ENCODE measurements around the gene RNF126. TPM values are rescaled to one million over a fixed set of nuclear protein-coding genes. Genes with fewer than 3 reads are reported as not detected.
A peak's percentile ranks its signal among the peaks of the same experiment; 100 is the strongest.

The RNF126 gene
- total RNA-seq, 4 donors from 2014 or later = 40.1 to 87.7 (median 47.7) TPM

GRCh38 chr19:694481-695351, 31.7 kb upstream of the RNF126 start:
- TF ChIP-seq CTCF (IDR thresholded peaks at IDR 0.05) = no peak
- DNase-seq (ENCODE audit: low spot score) (no peak), ATAC-seq (ENCODE audit: low FRiP score) (peak; percentile 24)

GRCh38 chr19:690203-690602, 27.2 kb upstream of the RNF126 start:
- TF ChIP-seq CTCF (IDR thresholded peaks at IDR 0.05) = no peak
- DNase-seq (ENCODE audit: low spot score) (no peak), ATAC-seq (ENCODE audit: low FRiP score) (no peak)

GRCh38 chr19:688992-689391, 26.0 kb upstream of the RNF126 start:
- no peak for ATAC-seq (ENCODE audit: low FRiP score)
- DNase-seq (ENCODE audit: low spot score) = no peak
- no peak for TF ChIP-seq CTCF (IDR thresholded peaks at IDR 0.05)

- DNase-seq (ENCODE audit: low spot score) (no peak), ATAC-seq (ENCODE audit: low FRiP score) (no peak)
- TF ChIP-seq CTCF (IDR thresholded peaks at IDR 0.05) = no peak
These were observed 25.2 kb upstream of the RNF126 start for GRCh38 chr19:688214-688613.

- TF ChIP-seq CTCF (IDR thresholded peaks at IDR 0.05) = no peak
- ATAC-seq (ENCODE audit: low FRiP score) = no peak
- DNase-seq (ENCODE audit: low spot score) = no peak
These were observed 24.7 kb upstream of the RNF126 start for GRCh38 chr19:687569-688166.

GRCh38 chr19:686589-687297, 23.7 kb upstream of the RNF126 start:
- TF ChIP-seq CTCF (IDR thresholded peaks at IDR 0.05) = no peak
- ATAC-seq (ENCODE audit: low FRiP score) (no peak), DNase-seq (ENCODE audit: low spot score) (no peak)
